Stimulated activated CD8-positive, alpha-beta memory T cell treated with anti-CD3 and anti-CD28 coated beads, Interleukin-7, amount 100 ng/mL, for 1 hour (primary cell): Measurements from ENCODE around the gene BNC2.

Source experiments
- DNase-seq, 2 donors: peaks; one replicate each; pipeline ENCODE4 v3.0.0-alpha.2; 2020; ENCODE audit warnings: low read depth in 2 of 2

BNC2 gene

DNA sequence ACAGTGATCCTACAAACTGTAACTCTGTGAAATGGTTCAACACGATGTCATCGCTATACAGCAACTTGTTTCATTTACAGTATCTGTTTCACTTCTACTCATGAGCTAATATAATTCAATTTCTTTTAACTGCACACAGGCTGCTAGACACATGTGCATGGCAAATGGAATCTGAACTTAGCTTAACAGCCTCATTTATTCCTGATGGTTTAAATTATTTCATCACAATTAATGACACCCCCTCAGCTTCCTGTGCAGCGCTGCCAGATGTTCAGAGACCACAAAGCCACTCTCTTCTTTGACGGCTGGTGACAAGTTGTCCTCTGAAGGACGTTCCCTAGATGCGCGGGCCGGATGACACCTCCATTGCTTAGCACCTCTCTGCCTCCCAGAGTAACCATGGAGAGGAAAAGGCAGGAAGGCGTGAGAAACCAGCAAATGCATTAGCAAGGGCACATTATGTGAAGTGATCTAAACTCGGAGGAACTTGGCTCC lies 191.1 kb downstream of the BNC2 start:
- DNase-seq: no peak

GRCh38 chr9:16676519-16676918 lies 194.0 kb downstream of the BNC2 start:
- DNase-seq: no peak

DNA sequence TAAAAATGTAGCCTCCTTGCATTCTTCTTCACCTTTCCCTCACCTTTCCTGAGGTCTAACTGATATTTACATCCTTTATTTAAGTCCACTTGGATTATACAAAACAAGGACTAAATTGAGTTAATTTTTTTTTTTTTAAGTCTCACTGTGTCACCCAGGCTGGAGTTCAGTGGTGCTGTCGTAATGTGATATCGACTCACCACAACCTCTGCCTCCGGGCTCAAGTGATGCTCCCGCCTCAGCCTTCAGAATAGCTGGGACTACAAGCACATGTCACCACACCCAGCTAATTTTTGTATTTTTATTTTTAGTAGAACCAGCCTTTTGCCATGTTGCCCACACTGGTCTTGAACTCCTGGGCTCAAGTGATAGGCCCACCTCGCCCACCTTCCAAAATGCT lies 195.3 kb downstream of the BNC2 start:
- no peak for DNase-seq

DNA sequence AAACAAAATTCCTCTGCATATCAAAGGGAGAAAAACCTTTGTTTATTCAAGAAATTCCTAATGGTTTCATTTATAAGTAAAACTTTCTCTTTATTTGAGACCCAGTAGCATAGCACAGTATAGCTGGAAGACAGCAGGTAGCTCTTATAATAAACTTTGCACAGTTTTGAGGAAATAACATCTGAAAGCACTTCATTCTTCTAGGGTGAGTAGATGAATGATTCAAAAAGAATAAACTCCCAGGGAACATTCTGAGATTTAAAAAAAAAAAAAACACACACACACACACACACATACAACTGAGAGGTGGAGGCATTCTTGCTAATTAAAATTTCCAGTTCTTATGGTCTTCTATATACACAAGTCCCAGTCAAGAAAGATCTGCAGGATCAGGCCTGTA lies 197.3 kb downstream of the BNC2 start:
- DNase-seq: no peak

DNA sequence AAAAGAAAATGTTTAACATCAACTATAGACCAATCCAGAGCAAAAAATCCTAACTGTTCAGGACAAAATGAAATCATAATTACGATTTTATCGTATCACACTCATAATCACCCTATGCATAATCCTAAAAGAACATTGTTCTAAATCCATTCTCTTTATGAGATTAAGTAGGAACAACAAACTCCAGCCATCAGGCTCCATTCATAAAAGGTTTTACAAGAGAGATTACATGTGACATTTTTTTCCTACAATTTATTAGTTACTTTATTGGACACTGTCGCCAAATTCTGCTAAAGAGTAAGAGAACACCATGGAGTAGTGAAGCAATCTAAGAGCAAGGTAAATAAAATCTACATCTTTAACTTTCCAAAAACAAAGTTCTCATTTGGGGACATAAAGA lies 198.0 kb downstream of the BNC2 start:
- DNase-seq: no peak

GRCh38 chr9:16671591-16672137 lies 198.8 kb downstream of the BNC2 start:
- no peak for DNase-seq

- DNase-seq: no peak
Observed at GRCh38 chr9:16670791-16671190, 199.7 kb downstream of the BNC2 start.

DNA sequence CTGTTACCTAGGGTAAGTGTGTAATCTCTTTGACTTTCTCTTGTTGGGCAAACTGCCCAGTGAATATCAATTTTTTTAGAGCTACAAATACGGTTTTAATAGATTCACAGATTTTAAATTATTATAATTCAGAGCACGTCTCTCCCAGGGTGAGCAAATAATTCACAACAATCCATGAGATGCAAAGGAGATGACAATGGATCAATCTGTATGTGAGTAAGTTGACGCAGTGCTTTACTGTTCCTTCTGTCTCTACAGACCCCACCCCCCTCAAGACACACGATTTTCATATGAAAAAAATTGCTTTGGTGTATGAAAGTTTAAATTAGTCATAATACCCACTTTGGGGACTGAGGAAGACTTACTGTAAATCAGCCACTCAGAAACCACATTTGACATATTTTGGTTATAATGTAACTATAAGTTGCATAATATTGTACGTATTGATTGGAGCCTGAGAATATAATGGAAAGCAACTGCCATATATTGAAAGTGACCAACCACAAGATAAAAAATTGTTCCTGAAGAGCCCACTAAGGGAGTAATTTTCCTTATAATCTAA lies 201.7 kb downstream of the BNC2 start:
- DNase-seq: no peak

GRCh38 chr9:16664211-16664610 lies 206.3 kb downstream of the BNC2 start:
- no peak for DNase-seq

DNA sequence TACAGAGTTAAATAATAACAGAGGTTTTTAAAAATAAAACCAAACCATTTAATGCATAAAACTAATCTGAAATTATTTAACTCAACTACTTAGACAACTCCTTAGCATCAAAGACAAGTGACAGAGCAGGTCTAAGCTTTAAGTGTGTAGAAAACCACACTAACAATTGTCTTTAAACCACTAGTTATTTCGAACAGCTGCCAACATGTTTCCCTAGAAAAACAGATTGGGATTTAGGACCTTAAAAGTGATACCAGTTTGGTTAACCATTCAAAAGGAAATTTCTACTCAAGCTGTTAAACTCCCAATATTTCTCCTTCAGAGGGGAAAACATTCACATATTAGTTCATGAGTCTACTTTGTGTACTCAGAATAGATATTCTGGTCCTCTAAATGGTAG lies 208.7 kb downstream of the BNC2 start:
- DNase-seq: no peak

DNA sequence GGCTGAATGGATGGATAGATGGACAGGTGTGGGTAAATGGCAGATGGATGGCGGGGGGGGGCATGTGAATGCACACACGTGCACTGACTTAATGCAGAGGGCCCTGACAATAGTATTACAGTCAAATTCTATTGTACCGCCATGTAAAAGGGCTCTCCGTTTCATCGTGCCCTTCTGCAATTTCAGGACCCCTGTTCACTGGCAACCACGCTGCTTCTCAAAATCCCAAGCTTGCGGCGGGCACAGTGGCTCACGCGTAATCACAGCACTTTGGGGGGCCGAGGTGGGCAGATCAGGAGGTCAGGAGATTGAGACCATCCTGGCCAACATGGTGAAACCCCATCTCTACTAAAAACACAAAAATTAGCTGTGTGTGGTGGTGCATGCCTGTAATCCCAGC lies 211.4 kb downstream of the BNC2 start:
- no peak for DNase-seq

DNA sequence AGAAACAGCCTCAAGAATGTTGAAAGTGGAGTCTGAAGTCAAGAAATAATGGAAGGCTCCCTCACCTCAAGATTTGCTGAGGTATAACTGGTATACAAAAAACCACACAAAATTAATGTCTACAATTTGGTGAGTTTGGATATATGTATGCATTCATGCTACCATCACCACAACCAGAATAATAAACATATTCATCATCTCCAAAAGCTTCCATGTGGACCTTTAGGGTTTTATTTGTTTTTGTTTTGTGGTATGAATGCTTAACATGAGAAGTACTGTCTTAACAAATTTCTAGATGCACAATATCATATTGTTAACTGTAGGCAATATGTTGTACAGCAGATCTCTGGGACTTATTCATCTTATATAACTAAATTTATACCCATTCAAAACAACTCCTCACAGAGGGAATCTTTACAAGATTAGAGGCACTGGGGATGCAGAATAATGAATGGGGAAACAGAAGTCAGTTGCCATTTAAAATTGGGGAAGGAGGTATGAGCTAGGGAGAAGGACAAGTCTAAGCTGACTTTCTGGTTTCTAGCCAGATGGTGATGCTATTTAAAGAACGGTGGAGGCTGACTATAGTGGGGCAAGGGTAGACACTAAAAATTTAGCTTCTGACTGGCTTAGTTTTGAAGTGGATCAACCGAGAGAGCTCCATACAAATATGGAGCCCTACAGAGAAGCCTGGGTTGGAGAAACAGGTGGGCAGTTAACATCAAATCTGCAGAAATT lies 213.9 kb downstream of the BNC2 start:
- no peak for DNase-seq

- DNase-seq: no peak
Observed at GRCh38 chr9:16654596-16655126, 215.8 kb downstream of the BNC2 start.

GRCh38 chr9:16653491-16654399 lies 216.7 kb downstream of the BNC2 start:
- DNase-seq: no peak

DNA sequence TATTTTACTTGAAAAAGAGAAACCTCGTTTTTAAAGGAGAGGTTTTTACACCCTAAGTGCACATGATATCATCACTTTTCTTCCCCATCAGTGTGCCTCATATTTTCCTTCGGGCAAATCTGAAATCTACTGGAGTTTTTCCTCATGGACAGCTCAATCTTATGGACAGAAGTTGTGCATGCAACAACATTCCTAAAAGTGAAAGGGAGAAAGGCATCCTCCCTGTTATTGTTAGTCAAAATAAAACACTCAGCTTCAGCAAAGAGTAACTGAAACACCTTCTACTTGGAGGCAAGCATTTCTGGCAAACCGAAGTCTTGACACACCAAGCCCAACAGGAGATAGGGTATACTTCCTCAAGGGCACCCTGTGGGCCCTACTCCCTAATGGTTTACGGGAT lies 217.9 kb downstream of the BNC2 start:
- no peak for DNase-seq

- DNase-seq: no peak
Observed at GRCh38 chr9:16651446-16651964, 219.0 kb downstream of the BNC2 start.

GRCh38 chr9:16645970-16646369 lies 224.5 kb downstream of the BNC2 start:
- no peak for DNase-seq

DNA sequence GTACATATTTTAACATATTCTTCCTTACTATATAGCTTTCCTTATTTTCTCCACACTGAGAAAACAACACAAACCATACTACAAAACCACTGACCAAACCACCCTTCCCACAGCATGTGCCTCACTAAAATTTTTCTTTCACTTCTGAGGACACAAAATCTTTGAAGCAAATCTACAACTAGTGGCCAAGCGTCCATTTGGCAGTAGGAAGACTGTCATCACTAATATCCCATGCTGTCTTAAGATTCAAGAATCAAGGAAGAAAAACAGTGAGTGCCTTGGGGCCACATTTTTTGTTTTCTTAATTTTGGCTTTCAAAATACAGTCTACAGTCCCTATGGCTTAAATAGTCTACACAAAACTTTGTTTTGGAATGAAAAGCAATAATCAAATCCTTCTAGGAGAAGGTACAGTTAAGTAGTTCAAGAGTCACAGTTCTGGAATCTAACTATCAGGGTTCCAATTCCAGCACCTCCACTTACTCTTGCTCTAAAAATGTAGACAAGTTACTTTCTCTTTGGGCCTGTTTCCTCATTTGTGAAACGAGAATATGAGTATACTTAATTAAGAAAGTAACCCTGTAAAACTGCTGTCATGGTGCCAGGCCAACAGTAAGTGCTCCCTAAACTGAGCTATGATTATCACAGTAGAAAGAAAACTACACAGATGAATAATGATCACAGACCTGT lies 227.9 kb downstream of the BNC2 start:
- no peak for DNase-seq

- DNase-seq: no peak
Observed at GRCh38 chr9:16640649-16641048, 229.8 kb downstream of the BNC2 start.

- DNase-seq: no peak
Observed at GRCh38 chr9:16639644-16640043, 230.8 kb downstream of the BNC2 start.

DNA sequence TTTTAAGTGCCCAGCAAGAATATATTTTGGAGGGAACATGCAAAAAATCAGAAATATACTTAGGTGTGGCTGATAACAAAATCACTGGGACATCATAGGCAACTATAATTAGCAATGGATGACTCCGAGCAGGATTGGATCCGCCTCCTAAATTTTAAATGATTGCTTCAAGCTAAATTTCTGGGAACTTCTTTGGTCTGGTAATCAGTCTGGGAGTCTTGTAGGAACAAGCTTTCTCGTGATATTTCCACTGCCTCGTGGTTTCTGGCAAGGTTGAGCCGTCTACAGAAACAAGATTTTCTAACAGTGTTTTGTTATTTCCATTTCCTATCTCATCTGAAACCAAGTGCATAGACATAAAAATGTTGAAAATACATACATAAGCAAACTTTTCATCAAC lies 232.6 kb downstream of the BNC2 start:
- no peak for DNase-seq
